Neural crest cell (in vitro differentiated cells): ENCODE measurements around the gene SSBP3. TPM values are rescaled to one million over a fixed set of nuclear protein-coding genes. Genes with fewer than 3 reads are reported as not detected.

Experiments
- DNase-seq: peaks from one replicate; pipeline ENCODE4 v3.0.0; 2021; ENCODE audit warnings: low read depth, mixed read lengths, low spot score
- H3K27ac Mint-ChIP-seq: one replicate; pipeline ENCODE4 v1.8.0; 2021; ENCODE audit warnings: mild to moderate bottlenecking, mixed read lengths; ENCODE audit not compliant: unreplicated experiment
- H3K27me3 Mint-ChIP-seq: 2 replicates; pipeline ENCODE4 v1.8.0; 2021; ENCODE audit warnings: low read depth, mild to moderate bottlenecking, mixed read lengths
- H3K36me3 Mint-ChIP-seq: 2 replicates; pipeline ENCODE4 v1.8.0; 2021; ENCODE audit warnings: low read depth, mild to moderate bottlenecking, mixed read lengths
- H3K4me1 Mint-ChIP-seq: 2 replicates; pipeline ENCODE4 v1.8.0; 2021; ENCODE audit warnings: mixed read lengths
- H3K4me3 Mint-ChIP-seq: one replicate; pipeline ENCODE4 v1.8.0; 2021; ENCODE audit warnings: mild to moderate bottlenecking, mixed read lengths
- H3K9me3 Mint-ChIP-seq: 2 replicates; pipeline ENCODE4 v1.8.0; 2021; ENCODE audit warnings: mixed read lengths
- CTCF ChIP-seq: fragments of 200-600 bp; sonication (generic); conservative IDR thresholded peaks from 2 replicates; pipeline ENCODE4 v1.5.0; 2021; ENCODE audit warnings: antibody characterized with exemption, mild to moderate bottlenecking
- total RNA-seq: library from RNA; stranded (reverse); gene quantifications from 2 replicates; pipeline ENCODE4 v1.2.1, GENCODE V29; 2021

The SSBP3 gene
- total RNA-seq, 1 donor from 2014 or later = 94.3 TPM

- Mint-ChIP-seq H3K36me3 (no peaks in the 10 kb centered on the region), H3K9me3 (no peaks in the 10 kb centered on the region), H3K4me3 (peak within 1 kb of the TSS; percentile 93), H3K27me3 (no peaks in the 10 kb centered on the region), H3K4me1 (peaks cover 34% of the 10 kb centered on the region), H3K27ac (peak within 1 kb of the TSS; percentile 97)
- TF ChIP-seq CTCF = no peak
- peak; percentile 82 for DNase-seq
Measured at GRCh38 chr1:54199765-54200518, 206.3 kb downstream of the SSBP3 start, which contains the start of the genes CYB5RL and MRPL37. Gene CYB5RL (minus strand): TSS chr1:54200030. CDS start chr1:54195616, 4,414 bp downstream. Gene MRPL37 (plus strand): TSS chr1:54200167. CDS start chr1:54200244, 77 bp downstream.

- no peak overlapping the region for H3K27ac Mint-ChIP-seq
- peak overlapping the region; percentile 93 for H3K4me3 Mint-ChIP-seq
- peaks cover 34% of the 10 kb centered on the region for H3K4me1 Mint-ChIP-seq
- no peaks in the 10 kb centered on the region for H3K27me3 Mint-ChIP-seq
- H3K36me3 Mint-ChIP-seq = no peaks in the 10 kb centered on the region
- no peaks in the 10 kb centered on the region for H3K9me3 Mint-ChIP-seq
- DNase-seq = no peak
- no peak for TF ChIP-seq CTCF
Measured at GRCh38 chr1:54199151-54199764, 206.9 kb downstream of the SSBP3 start.

- Mint-ChIP-seq H3K4me3 (no peak overlapping the region), H3K4me1 (no peaks in the 10 kb centered on the region), H3K27me3 (no peaks in the 10 kb centered on the region), H3K9me3 (no peaks in the 10 kb centered on the region), H3K36me3 (no peaks in the 10 kb centered on the region), H3K27ac (no peak overlapping the region)
- no peak for TF ChIP-seq CTCF
- no peak for DNase-seq
Measured at GRCh38 chr1:54193453-54193852, 212.7 kb downstream of the SSBP3 start.

- H3K4me1 Mint-ChIP-seq = no peaks in the 10 kb centered on the region
- no peak for DNase-seq
- H3K36me3 Mint-ChIP-seq = peaks cover 4% of the 10 kb centered on the region
- H3K4me3 Mint-ChIP-seq = no peak overlapping the region
- TF ChIP-seq CTCF = no peak
- H3K27me3 Mint-ChIP-seq = no peaks in the 10 kb centered on the region
- no peaks in the 10 kb centered on the region for H3K9me3 Mint-ChIP-seq
- H3K27ac Mint-ChIP-seq = no peak overlapping the region
Measured at GRCh38 chr1:54191525-54191924, 214.7 kb downstream of the SSBP3 start.

- no peak for TF ChIP-seq CTCF
- no peaks in the 10 kb centered on the region for H3K27me3 Mint-ChIP-seq
- peaks cover 9% of the 10 kb centered on the region for H3K36me3 Mint-ChIP-seq
- no peak for DNase-seq
- no peaks in the 10 kb centered on the region for H3K4me1 Mint-ChIP-seq
- no peak overlapping the region for H3K27ac Mint-ChIP-seq
- no peak overlapping the region for H3K4me3 Mint-ChIP-seq
- no peaks in the 10 kb centered on the region for H3K9me3 Mint-ChIP-seq
Measured at GRCh38 chr1:54190526-54190925, 215.7 kb downstream of the SSBP3 start.
